Cortex of kidney (tissue), 1 donor: Measurements from ENCODE around the gene UGT3A1.
"Not testable (repeated sequence)": the region's sequence is repeated elsewhere in the genome, so short reads cannot be mapped to it uniquely, and the experiment has no call there.

Experiments used
- DNase-seq: peaks from one replicate; lab custom pipeline; 2025; lab: John Stamatoyannopoulos, UW

Gene UGT3A1, protein sequence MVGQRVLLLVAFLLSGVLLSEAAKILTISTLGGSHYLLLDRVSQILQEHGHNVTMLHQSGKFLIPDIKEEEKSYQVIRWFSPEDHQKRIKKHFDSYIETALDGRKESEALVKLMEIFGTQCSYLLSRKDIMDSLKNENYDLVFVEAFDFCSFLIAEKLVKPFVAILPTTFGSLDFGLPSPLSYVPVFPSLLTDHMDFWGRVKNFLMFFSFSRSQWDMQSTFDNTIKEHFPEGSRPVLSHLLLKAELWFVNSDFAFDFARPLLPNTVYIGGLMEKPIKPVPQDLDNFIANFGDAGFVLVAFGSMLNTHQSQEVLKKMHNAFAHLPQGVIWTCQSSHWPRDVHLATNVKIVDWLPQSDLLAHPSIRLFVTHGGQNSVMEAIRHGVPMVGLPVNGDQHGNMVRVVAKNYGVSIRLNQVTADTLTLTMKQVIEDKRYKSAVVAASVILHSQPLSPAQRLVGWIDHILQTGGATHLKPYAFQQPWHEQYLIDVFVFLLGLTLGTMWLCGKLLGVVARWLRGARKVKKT

GRCh38 chr5:35990941-35991611 is at the start of gene UGT3A1:
TSS of gene UGT3A1 (minus strand) at chr5:35991390. CDS start at chr5:35991240, 150 bp downstream.
- DNase-seq, result no peak

DNA sequence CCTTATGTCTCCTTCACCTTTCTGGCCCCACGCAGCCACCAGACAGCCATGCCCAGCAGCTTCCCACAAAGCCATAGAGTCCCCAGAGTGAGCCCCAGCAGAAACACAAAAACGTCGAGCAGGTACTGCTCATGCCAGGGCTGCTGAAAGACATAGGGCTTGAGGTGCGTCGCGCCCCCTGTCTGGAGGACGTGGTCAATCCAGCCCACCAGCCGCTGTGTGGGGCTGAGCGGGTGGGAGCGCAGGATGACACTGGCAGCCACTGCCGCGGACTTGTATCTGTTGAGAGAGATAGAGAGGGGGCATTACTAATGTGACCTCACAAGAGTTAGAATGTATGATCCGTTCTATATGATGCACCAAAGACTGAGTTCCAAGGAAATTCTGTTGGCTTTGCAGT is 44.5 kb upstream of the UGT3A1 start:
- DNase-seq, result no peak

- DNase-seq, result not testable (repeated sequence)
Measured at GRCh38 chr5:36034536-36035134, 43.4 kb upstream of the UGT3A1 start.

DNA sequence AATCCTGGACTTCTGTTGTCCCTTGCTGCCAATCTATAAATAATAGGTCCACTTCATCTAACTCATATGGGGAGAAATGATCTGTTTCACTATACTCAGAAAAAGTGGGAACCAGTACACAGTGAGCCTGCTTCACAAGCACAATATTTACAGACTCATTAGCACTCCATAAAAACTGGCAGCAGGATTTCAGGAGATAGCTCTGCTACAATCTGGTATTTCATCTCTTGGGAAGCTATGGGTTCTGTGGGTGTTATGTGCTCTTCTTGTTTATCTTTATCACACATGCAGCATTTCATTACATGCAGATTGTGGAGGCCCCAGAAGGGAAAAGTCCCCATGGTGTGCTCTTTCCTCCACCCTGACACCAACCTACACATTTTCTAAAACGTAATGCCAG is 42.3 kb upstream of the UGT3A1 start:
- no peak for DNase-seq

DNA sequence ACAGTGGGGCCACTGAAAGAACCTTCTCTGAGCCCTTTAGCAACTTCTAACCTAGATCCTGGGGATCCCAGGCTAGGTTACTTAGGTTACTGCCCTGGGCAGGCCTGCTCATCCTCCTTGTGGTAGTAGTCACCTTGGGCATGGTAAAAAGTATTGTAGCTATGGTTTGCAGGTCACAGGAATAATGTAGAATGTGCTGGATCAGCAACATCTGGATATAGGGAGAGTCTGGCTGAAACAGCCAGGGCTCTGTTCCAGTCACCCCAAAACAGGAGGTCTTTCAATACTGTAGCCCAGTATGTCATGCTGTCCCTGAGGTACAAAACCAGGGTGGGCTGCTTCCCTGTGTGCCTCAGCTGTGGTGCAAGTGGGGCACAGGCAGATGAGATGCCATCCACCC is 41.9 kb upstream of the UGT3A1 start:
- no peak for DNase-seq

DNA sequence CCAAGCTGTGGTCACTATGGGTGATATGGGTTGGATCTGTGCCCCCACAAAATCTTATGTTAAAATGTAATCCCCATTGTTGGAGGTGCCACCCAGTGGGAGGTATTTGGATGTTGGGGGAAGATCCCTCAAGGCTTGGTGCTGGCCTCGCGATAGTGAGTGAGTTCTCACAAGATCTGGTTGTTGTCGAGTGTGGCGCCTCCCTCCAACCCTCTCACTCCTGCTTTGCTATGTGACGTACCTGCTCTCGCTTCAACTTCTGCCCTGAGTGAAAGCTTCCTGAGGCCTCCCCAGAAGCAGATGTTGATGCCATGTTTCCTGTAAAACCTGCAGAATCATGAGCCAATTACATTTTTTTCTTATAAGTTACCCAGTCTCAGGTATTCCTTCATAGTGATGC is 40.0 kb upstream of the UGT3A1 start:
- DNase-seq, result no peak

GRCh38 chr5:36029914-36030313 is 38.7 kb upstream of the UGT3A1 start:
- no peak for DNase-seq

DNA sequence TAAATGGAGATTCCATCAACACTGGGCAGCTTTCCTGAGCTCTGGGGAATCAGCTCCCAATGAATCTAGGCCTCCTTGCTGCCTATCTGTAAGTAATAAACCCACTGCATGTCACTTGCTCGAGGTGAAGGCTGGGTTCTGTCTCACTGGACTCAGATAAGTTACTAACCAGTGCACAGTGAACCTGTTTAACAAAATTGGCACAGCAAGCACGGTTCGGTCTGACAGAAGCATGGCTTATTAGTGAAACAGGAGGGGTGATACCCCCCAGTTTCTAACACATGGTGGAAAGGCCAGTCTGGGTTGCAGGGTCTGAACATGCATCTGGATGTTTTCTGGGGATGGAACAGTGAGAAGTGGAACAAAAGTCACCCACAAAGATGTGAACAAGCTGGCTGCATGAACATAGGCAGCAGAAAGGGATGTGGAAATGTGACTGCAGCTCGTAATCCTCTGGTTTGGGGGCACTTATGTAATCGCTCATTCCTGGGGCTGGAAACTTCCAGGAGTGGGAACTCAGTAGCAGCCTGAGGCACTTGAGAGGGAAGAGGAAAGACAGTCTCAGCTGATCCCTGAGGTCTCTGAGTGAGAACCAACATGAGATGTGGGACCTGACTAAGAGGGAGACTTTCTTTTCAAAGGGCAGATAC is 37.8 kb upstream of the UGT3A1 start:
- no peak for DNase-seq

DNA sequence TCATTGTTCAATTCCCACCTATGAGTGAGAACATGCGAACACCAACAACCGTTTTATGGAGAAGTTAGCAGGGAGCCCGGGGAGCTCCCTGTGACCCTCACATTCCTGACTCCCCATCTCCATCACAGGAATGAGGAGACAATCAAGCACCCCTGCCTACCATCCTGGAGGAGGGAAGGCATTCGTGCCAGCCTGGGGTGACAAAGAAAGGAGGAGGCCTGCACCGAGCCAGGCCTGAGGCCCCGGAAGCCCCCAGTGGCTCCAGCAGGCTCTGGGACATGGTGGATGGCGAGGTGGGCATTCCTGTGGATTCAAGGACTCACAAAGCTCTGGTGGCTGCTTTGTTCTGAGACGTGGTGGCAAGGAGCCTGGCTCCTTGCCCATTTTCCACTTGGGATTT is 36.5 kb upstream of the UGT3A1 start:
- DNase-seq, result no peak

- no peak for DNase-seq
Measured at GRCh38 chr5:36026706-36027465, 35.7 kb upstream of the UGT3A1 start.

DNA sequence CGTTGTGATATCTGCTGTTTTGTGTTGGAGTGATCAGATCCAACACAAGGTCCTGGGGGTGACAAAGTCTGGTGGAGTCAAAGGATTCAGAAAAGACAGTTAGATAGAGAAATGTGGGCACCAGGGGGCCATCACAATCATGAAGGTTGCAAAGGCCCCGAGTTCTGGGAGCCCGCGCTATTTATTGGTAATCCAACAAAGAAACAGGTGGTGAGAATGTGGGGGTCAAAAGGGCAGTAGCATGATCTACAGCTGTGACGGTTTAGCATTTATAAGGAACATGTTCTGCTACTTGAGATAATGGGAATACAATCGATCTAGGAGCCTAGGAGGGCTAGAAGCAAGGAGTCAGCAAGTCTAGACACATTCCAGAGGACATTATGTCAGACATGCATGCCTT is 31.1 kb upstream of the UGT3A1 start:
- DNase-seq, result not testable (repeated sequence)

- DNase-seq, result not testable (repeated sequence)
Measured at GRCh38 chr5:36019584-36019983, 28.4 kb upstream of the UGT3A1 start.

- no peak for DNase-seq
Measured at GRCh38 chr5:36017622-36018021, 26.4 kb upstream of the UGT3A1 start.

DNA sequence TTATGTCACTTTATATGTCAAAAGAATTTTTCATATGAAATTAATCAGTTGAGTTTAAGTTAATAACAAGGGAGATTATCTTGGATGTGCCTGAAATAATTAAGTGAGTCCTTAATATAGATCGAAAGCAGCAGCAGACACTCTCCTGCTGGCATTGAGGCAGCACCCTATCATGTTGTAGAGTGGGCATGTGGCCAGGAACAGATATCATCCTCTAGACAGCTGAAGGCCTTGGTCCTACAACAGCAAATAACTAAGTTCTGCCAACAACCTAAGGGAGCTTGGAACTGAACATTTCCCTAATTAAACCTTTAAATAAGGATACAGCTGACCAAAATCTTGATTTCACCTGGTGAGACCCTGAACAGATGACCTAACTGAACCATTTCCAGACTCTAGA is 25.8 kb upstream of the UGT3A1 start:
- DNase-seq, result no peak

DNA sequence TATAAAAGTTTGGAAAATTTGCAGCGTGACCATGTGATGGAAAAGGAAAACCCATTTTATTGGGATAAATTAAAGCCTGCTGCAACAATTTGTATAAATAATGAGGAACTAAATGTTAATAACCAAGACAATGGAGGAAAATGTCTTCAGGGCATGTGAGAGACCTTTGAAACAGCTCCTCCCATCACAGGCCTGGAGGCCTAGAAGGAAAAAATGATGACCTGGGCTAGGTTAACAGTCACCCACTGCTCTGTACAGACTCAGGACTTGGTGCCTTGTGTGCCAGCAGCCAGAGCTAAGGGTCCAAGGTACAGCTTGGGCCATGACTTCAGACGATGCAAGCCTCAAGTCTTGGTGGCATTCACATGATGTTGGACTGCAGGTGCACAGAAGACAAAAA is 22.0 kb upstream of the UGT3A1 start:
- no peak for DNase-seq

DNA sequence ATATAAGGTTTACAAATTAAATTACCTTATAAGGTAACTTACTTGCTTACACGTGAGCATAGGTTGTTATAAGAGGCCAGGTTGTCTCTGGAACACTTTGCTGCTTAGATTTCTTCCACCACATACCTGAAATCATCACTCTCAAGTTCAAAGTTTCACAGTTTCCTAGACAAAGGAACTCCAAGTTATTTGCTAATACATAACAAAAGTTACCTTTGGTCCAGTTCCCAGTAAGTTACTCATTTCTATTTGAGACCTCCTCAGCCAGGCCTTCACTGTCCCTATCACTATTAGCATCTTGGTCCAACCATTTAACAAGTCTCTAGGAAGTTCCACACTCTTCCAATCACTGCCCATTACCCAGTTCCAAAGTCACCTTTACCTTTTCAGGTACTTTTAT is 18.5 kb upstream of the UGT3A1 start:
- DNase-seq, result no peak

DNA sequence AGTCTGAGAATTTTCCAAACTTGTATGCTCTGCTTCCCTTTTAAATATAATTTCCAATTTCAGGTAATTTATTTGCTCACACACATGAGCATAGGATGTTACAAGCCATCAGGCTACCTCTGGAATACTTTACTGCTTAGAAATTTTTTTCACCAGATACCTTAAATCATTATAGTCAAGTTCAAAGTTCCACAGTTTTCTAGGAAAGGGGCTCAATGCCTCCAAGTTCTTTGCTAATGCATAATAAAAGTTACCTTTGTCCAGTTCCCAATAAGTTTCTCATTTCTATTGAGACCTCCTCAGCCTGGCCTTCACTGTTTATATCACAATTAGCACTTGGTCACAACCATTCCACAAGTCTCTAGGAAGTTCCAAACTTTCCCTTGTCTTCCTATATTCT is 16.2 kb upstream of the UGT3A1 start:
- DNase-seq, result no peak

- DNase-seq, result no peak
Measured at GRCh38 chr5:36006163-36006562, 15.0 kb upstream of the UGT3A1 start.

GRCh38 chr5:36001032-36001431 is 9.8 kb upstream of the UGT3A1 start:
- no peak for DNase-seq

- DNase-seq, result no peak
Measured at GRCh38 chr5:35999547-35999946, 8.4 kb upstream of the UGT3A1 start.

DNA sequence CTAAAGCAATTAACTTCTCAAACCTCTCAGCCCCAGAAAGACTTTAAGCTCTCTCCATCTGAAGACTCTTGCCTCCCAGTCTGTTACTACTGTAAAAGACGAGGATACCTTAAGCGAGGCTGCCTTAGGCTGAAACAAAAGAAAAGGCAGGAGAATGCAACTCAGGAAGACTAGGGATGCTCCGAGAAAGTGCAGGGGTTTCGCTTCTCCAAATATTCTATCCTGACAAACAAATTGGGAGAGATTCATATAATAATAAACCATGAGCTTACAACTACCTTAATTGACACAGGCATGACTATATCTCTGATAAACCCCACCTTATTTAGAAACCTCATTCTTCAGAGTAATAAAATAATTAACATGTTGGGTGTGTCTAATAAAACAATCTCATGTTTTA is 4.9 kb upstream of the UGT3A1 start:
- DNase-seq, result no peak

DNA sequence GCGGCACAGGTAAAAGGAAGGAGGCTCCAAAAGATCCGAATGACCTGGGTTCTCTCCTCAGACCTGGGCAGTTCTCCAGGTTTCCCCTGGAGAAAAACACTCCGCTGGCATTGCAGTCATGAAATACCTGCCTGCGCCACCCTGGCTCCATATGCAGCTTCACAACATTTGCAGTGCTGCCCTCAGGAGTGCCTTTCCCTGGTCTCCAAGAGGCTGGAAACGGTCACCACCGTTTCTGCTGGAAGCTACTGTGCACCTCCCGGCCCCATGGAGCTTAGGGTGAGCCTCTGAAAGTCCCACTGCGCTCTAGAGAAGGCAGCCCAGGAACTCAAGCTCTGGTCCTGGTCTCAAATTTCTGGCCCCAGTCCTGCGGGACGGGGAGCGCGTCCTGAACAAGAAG is 670 bp downstream of the UGT3A1 start:
- DNase-seq, result no peak
